Sigmoid colon (tissue), 4 donors: Measurements from ENCODE around the gene IZUMO2.

Source experiments
- CTCF ChIP-seq, 4 experiments: fragments of 450-650 bp in 3 of 4; fragments of 200-600 bp in 1 of 4; IDR thresholded peaks; one replicate each; pipeline ENCODE4 v1.5.1; 2016 to 2019; ENCODE audit warnings: antibody characterized with exemption in 4 of 4, mild to moderate bottlenecking in 3 of 4, moderate library complexity in 2 of 4
- EP300 ChIP-seq, 4 donors: sonication (generic); formaldehyde crosslinking; IDR thresholded peaks; one replicate each; pipeline ENCODE4 v1.6.1; 2017; ENCODE audit warnings: antibody characterized with exemption in 4 of 4

GRCh38 chr19:50158577-50158976 is 4.5 kb downstream of the IZUMO2 start:
- no peak for TF ChIP-seq CTCF (IDR thresholded peaks at IDR 0.05)
- no peak for TF ChIP-seq EP300 (IDR thresholded peaks at IDR 0.05)
